HEK293 (cell line): ENCODE results near the gene DSCAM.

Experiments used
- ZNF223 ChIP-seq: fragments of 450-650 bp; formaldehyde crosslinking; IDR thresholded peaks from 2 replicates; pipeline ENCODE4 v1.5.1; 2016; ENCODE audit warnings: missing biosample characterization, missing genetic modification characterization
- ZNF76 ChIP-seq: fragments of 450-650 bp; formaldehyde crosslinking; IDR thresholded peaks from 2 replicates; pipeline ENCODE4; 2016; ENCODE audit warnings: low read depth, missing biosample characterization, missing genetic modification characterization, borderline replicate concordance
- TF ChIP-seq, protein P1 (sequence below): fragments of 450-650 bp; formaldehyde crosslinking; IDR thresholded peaks from 2 replicates; pipeline ENCODE4 v1.5.1; 2016; ENCODE audit warnings: missing biosample characterization, missing genetic modification characterization

DNA sequence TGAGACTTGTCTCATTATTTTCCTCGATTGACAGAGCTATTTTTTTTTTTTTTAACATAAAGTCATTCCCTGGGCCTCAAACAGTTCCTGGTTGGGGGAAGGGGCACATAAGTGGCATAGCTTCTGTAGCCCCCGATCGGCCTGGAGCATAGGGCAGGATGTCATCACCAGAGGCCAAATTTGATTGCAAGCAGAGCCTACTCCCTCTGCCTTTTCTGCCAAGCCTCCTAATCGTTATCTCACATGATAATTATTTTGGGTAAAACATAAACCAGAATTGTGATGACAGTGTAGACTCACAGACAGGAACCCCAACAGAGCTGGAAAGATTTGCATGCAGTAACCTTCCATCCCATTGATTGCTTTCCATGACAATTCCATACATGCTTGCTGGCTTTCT lies 574.9 kb downstream of the DSCAM start:
- TF ChIP-seq ZNF76 (no peak), ZNF223 (tag by site-specific recombination) (no peak)
- TF ChIP-seq, protein P1, sequence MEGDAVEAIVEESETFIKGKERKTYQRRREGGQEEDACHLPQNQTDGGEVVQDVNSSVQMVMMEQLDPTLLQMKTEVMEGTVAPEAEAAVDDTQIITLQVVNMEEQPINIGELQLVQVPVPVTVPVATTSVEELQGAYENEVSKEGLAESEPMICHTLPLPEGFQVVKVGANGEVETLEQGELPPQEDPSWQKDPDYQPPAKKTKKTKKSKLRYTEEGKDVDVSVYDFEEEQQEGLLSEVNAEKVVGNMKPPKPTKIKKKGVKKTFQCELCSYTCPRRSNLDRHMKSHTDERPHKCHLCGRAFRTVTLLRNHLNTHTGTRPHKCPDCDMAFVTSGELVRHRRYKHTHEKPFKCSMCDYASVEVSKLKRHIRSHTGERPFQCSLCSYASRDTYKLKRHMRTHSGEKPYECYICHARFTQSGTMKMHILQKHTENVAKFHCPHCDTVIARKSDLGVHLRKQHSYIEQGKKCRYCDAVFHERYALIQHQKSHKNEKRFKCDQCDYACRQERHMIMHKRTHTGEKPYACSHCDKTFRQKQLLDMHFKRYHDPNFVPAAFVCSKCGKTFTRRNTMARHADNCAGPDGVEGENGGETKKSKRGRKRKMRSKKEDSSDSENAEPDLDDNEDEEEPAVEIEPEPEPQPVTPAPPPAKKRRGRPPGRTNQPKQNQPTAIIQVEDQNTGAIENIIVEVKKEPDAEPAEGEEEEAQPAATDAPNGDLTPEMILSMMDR (tag by site-specific recombination): no peak
